IPS DF 6.9 (cell line): ENCODE measurements around the gene TAC3.

Experiments
- DNase-seq: peaks from one replicate; pipeline ENCODE4 v3.0.0-alpha.2; 2013; ENCODE audit warnings: low read depth, low spot score
- H3K27ac ChIP-seq: one replicate; pipeline ENCODE4 v1.5.1; 2013; ENCODE audit warnings: low read length, control low read depth
- H3K27me3 ChIP-seq: 2 replicates; pipeline ENCODE4 v1.6.1; 2013; ENCODE audit warnings: mild to moderate bottlenecking, low read length; ENCODE audit not compliant: control insufficient read depth, insufficient read depth
- H3K36me3 ChIP-seq: 2 replicates; pipeline ENCODE4 v1.6.1; 2013; ENCODE audit warnings: low read length; ENCODE audit not compliant: control insufficient read depth, insufficient read depth
- H3K4me1 ChIP-seq: 2 replicates; pipeline ENCODE4 v1.6.1; 2013; ENCODE audit warnings: low read length; ENCODE audit not compliant: control insufficient read depth, insufficient read depth
- H3K4me3 ChIP-seq: 2 replicates; pipeline ENCODE4 v1.5.1; 2013; ENCODE audit warnings: mild to moderate bottlenecking, low read length
- H3K9me3 ChIP-seq: 2 replicates; pipeline ENCODE4 v1.6.1; 2013; ENCODE audit warnings: low read length, inconsistent platforms; ENCODE audit not compliant: control insufficient read depth, insufficient read depth
- WGBS: extraction: QIAGEN DNeasy Blood & Tissue Kit; methylation state at CpG from one replicate; pipeline ENCODE4 v1.1.7; 2013; ENCODE audit warnings: mixed read lengths, missing lambda C conversion rate; ENCODE audit not compliant: insufficient read length, insufficient coverage; 5-methylcytosine and 5-hydroxymethylcytosine counted together

The TAC3 gene

DNA sequence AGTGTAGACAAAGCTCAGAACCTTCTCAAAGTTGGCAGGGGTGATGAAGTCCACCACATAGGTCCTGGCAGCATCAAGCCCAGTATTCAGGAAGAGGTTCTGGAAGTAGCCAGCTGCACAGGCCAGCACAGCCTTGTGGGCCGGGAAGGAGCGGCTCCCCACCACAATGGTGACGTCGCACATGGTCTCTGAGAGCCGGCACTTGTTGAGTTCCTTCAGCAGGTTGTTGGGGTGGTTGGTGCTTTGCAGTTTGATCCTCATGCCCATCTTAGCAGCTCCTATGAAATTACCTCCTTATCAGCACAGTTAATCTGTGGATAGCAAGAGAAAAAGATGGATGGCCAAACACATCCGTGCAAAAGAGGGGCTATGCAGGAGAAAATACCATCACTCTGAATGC is 11.7 kb downstream of the TAC3 start:
- H3K4me1 ChIP-seq, result no peaks in the 10 kb centered on the region
- H3K4me3 ChIP-seq, result no peak overlapping the region
- no CpG with 5 or more reads among the region's 6 CpGs for WGBS
- DNase-seq, result no peak
- no peaks in the 10 kb centered on the region for H3K27me3 ChIP-seq
- H3K36me3 ChIP-seq, result peaks cover 18% of the 10 kb centered on the region
- no peak overlapping the region for H3K27ac ChIP-seq
- H3K9me3 ChIP-seq, result no peaks in the 10 kb centered on the region

DNA sequence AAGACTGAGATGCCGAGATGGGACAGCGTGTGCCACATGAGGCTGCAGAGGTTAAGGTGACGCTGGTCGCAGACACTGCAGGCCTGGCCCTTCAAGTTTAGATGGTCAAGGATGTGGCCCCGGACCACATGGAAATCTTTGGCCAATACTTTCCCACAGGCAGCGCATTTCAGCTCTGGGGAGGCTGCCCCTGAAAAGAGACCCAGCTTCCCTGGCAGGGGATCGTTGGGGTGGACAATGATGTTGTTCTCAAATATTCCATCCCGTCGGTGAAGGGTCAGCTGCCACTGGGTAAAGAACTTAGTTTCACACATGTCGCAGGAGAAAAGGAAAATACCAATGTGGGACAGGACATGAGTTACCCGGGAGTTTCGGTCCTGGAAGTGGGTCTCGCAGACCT is 12.9 kb downstream of the TAC3 start:
- Histone ChIP-seq H3K4me1 (no peaks in the 10 kb centered on the region), H3K9me3 (no peaks in the 10 kb centered on the region), H3K36me3 (peaks cover 18% of the 10 kb centered on the region), H3K27ac (no peak overlapping the region), H3K27me3 (no peaks in the 10 kb centered on the region), H3K4me3 (no peak overlapping the region)
- no CpG with 5 or more reads among the region's 13 CpGs for WGBS
- no peak for DNase-seq

DNA sequence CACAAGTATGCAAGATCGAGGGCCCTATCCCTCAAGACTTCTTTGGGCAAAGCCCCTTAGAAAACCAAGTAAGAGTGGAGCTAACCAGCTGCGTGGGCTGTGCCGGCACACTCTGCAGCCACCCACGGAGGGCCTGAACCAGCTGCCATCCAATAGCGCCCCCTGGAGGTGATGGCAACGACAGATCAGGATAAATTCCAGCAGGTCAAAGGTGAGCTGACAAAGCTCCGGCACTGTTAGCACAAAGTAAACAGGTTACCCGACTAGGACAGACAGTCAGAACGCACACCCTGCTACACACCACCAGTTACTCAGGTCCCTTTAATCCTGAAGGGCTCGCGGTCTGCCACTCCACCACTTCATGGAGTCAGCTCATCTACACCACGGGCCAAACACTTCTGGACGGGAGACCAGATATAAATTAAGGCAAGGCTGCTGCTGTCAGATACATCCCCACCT is 14.9 kb downstream of the TAC3 start:
- no peak overlapping the region for H3K4me3 ChIP-seq
- DNase-seq, result no peak
- WGBS, result no CpG with 5 or more reads among the region's 13 CpGs
- H3K27me3 ChIP-seq, result no peaks in the 10 kb centered on the region
- no peaks in the 10 kb centered on the region for H3K4me1 ChIP-seq
- peaks cover 18% of the 10 kb centered on the region for H3K36me3 ChIP-seq
- H3K27ac ChIP-seq, result no peak overlapping the region
- no peaks in the 10 kb centered on the region for H3K9me3 ChIP-seq

DNA sequence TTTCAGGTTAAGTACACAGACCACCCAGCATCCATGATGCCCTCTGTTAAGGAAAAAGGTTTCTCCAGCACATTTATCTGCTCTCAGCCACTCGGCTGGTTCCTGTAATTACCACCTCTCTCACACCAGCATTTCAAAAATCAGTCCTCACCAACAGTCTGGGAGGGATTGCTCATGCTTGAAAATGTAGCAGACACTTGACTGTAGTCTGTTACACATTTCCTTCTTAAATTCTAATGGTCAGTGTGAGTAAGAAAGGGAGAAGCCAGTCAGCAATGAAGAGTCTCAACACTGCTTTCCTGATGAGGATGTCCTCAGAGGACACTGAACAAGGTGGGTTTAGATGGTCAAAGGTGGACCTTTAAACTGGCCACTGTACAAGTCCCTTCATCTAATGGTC is 15.9 kb downstream of the TAC3 start:
- H3K4me3 ChIP-seq, result no peak overlapping the region
- H3K4me1 ChIP-seq, result no peaks in the 10 kb centered on the region
- DNase-seq, result no peak
- H3K9me3 ChIP-seq, result no peaks in the 10 kb centered on the region
- no peak overlapping the region for H3K27ac ChIP-seq
- peaks cover 18% of the 10 kb centered on the region for H3K36me3 ChIP-seq
- WGBS, result no CpG with 5 or more reads among the region's 1 CpG
- H3K27me3 ChIP-seq, result no peaks in the 10 kb centered on the region

DNA sequence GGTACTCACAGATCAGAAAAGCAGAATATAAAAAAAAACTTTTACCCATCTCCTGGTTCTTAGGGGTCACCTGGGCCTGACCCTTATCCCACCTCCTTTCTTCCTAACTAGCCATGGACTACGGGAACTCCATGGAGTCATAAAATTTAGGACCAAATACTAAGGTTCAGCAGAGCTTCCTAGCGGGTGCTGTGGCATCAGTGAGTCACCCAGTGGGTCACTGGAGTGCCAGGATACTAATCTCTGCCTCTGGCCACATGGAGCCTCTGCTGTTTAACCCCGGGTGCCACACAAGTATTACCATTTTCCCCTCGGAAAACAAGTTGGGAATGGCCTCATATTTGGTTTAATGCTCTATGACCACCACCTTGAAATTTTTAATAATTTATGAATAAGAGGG is 16.9 kb downstream of the TAC3 start:
- WGBS, result no CpG with 5 or more reads among the region's 4 CpGs
- Histone ChIP-seq H3K27ac (no peak overlapping the region), H3K4me1 (no peaks in the 10 kb centered on the region), H3K27me3 (no peaks in the 10 kb centered on the region), H3K36me3 (peaks cover 17% of the 10 kb centered on the region), H3K4me3 (no peak overlapping the region), H3K9me3 (no peaks in the 10 kb centered on the region)
- DNase-seq, result no peak

DNA sequence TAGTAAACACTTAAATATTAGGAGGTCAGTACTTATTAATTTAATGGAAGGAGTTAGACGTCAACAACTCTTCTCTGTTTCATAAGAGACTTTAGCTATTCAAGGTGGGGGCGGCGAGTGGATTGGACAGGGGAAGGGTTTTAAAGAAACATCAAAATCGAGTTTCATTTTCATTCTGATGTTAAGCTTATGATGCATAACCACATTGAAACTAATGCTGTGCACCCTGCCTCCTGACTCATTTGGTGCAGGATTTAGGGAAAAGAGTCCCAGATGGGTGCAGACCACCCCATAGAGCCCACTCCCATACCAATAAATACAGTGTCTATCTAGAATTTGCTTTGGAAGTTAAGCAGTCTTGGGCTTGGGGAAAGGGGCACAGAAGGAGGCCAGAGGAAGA is 17.3 kb downstream of the TAC3 start:
- Histone ChIP-seq H3K4me1 (no peaks in the 10 kb centered on the region), H3K9me3 (no peaks in the 10 kb centered on the region), H3K4me3 (no peak overlapping the region), H3K36me3 (peaks cover 12% of the 10 kb centered on the region), H3K27me3 (no peaks in the 10 kb centered on the region), H3K27ac (no peak overlapping the region)
- WGBS, result no CpG with 5 or more reads among the region's 4 CpGs
- DNase-seq, result no peak

DNA sequence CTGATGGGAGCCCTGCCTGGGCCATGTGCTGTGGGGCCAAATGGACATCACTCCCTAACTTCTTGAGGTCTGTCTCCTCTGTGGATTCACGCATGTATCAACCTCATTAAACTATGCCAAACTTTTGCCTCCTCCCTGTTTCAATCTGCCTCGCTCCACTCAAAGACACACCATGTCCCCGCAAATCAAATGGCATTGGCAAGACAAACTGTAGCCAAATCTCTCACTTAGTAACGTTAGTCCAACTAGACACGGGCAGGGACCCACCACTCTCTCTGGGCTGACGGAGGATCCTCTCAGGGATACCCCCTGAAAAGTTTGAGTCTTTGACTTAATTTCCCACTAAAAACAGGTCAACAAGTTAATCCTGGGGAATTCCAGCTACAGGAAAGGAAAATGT is 18.0 kb downstream of the TAC3 start:
- no peak overlapping the region for H3K4me3 ChIP-seq
- no peak for DNase-seq
- no peak overlapping the region for H3K27ac ChIP-seq
- no peaks in the 10 kb centered on the region for H3K9me3 ChIP-seq
- H3K36me3 ChIP-seq, result peaks cover 5% of the 10 kb centered on the region
- H3K27me3 ChIP-seq, result no peaks in the 10 kb centered on the region
- no CpG with 5 or more reads among the region's 6 CpGs for WGBS
- H3K4me1 ChIP-seq, result no peaks in the 10 kb centered on the region

DNA sequence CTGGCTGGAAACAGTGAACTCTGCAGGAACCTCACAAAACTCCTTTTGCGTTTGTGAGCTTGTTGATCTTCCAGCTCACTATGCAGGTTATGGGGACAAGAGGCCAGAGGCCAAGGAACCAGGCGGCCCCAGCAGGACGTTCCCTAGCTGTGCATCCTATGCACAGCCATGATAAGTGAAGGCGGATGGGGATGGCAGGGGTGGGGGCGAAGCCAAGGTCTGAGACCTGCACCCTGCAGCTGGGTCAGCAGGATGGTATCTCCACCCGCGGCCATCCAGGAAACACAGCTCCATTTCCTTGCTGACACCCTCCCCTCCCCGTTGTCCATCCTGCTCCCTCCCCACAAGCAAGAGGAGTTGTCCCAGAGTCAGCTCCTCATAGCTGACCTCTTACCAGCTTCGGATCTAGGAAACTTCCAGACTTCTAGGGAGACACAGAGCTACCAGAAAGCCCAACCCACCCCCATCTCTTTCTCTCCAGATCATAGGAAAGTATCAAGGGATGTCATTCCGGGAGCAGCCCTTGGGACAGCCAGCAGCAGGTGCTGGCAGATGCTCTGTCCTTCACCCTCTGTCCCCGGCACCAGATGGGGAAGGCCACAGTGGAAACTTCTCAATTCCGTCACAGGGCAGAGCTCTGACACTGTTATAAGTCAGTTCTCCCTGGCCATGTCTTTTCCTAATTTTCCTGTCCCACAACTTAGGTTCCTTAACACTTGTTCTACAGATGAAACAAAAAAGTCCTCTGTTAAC is 19.4 kb downstream of the TAC3 start:
- Histone ChIP-seq H3K4me3 (no peak overlapping the region), H3K27ac (no peak overlapping the region), H3K4me1 (no peaks in the 10 kb centered on the region), H3K9me3 (no peaks in the 10 kb centered on the region), H3K36me3 (no peaks in the 10 kb centered on the region), H3K27me3 (no peaks in the 10 kb centered on the region)
- WGBS, result no CpG with 5 or more reads among the region's 12 CpGs
- DNase-seq, result no peak

DNA sequence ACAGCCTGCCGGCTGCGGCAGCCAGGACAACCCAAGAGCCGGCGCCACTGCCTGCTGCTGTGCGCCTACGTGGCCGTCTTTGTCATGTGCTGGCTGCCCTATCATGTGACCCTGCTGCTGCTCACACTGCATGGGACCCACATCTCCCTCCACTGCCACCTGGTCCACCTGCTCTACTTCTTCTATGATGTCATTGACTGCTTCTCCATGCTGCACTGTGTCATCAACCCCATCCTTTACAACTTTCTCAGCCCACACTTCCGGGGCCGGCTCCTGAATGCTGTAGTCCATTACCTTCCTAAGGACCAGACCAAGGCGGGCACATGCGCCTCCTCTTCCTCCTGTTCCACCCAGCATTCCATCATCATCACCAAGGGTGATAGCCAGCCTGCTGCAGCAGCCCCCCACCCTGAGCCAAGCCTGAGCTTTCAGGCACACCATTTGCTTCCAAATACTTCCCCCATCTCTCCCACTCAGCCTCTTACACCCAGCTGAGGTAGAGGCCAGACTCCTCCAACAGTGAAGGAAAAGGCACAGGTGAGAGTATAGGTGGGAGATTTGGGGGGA is 20.3 kb downstream of the TAC3 start:
- H3K4me3 ChIP-seq, result no peak overlapping the region
- H3K27ac ChIP-seq, result no peak overlapping the region
- H3K4me1 ChIP-seq, result no peaks in the 10 kb centered on the region
- WGBS, result no CpG with 5 or more reads among the region's 11 CpGs
- no peaks in the 10 kb centered on the region for H3K36me3 ChIP-seq
- H3K9me3 ChIP-seq, result no peaks in the 10 kb centered on the region
- H3K27me3 ChIP-seq, result no peaks in the 10 kb centered on the region
- DNase-seq, result no peak

DNA sequence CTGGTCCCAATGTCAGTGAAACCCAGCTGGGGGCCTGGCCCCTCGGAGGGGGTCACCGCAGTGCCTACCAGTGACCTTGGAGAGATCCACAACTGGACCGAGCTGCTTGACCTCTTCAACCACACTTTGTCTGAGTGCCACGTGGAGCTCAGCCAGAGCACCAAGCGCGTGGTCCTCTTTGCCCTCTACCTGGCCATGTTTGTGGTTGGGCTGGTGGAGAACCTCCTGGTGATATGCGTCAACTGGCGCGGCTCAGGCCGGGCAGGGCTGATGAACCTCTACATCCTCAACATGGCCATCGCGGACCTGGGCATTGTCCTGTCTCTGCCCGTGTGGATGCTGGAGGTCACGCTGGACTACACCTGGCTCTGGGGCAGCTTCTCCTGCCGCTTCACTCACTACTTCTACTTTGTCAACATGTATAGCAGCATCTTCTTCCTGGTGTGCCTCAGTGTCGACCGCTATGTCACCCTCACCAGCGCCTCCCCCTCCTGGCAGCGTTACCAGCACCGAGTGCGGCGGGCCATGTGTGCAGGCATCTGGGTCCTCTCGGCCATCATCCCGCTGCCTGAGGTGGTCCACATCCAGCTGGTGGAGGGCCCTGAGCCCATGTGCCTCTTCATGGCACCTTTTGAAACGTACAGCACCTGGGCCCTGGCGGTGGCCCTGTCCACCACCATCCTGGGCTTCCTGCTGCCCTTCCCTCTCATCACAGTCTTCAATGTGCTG is 21.0 kb downstream of the TAC3 start:
- no peak overlapping the region for H3K27ac ChIP-seq
- H3K36me3 ChIP-seq, result no peaks in the 10 kb centered on the region
- WGBS, result no CpG with 5 or more reads among the region's 26 CpGs
- no peak overlapping the region for H3K4me3 ChIP-seq
- no peak for DNase-seq
- H3K4me1 ChIP-seq, result no peaks in the 10 kb centered on the region
- no peaks in the 10 kb centered on the region for H3K27me3 ChIP-seq
- H3K9me3 ChIP-seq, result no peaks in the 10 kb centered on the region
